Gastroesophageal sphincter (tissue), 4 donors: ENCODE results near the gene C9orf78. TPM values are rescaled to one million over a fixed set of nuclear protein-coding genes. Genes with fewer than 3 reads are reported as not detected.

Experiments
- ATAC-seq: fragments of 150-250 bp; one replicate; pipeline ENCODE4 v1.9.1; 2016; ENCODE audit warnings: mild to moderate bottlenecking, moderate library complexity
- H3K27ac ChIP-seq, 4 donors: fragments of 200-600 bp; sonication (generic) in 3 of 4; 1 replicate in 3 of 4; 2 replicates in 1 of 4; pipeline ENCODE4 v1.5.1; 2016 to 2019
- H3K27me3 ChIP-seq: fragments of 200-600 bp; sonication (generic); one replicate; pipeline ENCODE4 v1.5.1; 2019
- H3K36me3 ChIP-seq, 2 donors: fragments of 200-600 bp; sonication (generic); one replicate each; pipeline ENCODE4 v1.5.1; 2019; ENCODE audit warnings: control low read depth in 1 of 2
- H3K4me1 ChIP-seq, 3 donors: fragments of 200-600 bp; sonication (generic); 1 replicate in 2 of 3; 2 replicates in 1 of 3; pipeline ENCODE4 v1.5.1; 2016 to 2019; ENCODE audit warnings: control low read depth in 2 of 3
- H3K4me3 ChIP-seq, 2 donors: fragments of 200-600 bp; sonication (generic); one replicate each; pipeline ENCODE4 v1.5.1; 2019; ENCODE audit warnings: mild to moderate bottlenecking in 1 of 2, moderate library complexity in 1 of 2
- H3K9me3 ChIP-seq, 3 donors: fragments of 200-600 bp; sonication (generic); one replicate each; pipeline ENCODE4 v1.5.1; 2017 to 2019; ENCODE audit warnings: control low read depth in 2 of 3
- EP300 ChIP-seq: sonication (generic); formaldehyde crosslinking; IDR thresholded peaks from one replicate; pipeline ENCODE4 v1.6.1; 2017; ENCODE audit warnings: antibody characterized with exemption, mild to moderate bottlenecking
- POLR2A ChIP-seq, 2 donors: fragments of 450-650 bp; IDR thresholded peaks; one replicate each; pipeline ENCODE4 v1.6.1; 2017; ENCODE audit warnings: antibody characterized with exemption in 2 of 2, mild to moderate bottlenecking in 2 of 2, moderate library complexity in 1 of 2
- POLR2AphosphoS5 ChIP-seq: sonication (generic); formaldehyde crosslinking; IDR thresholded peaks from one replicate; pipeline ENCODE4 v1.6.1; 2017; ENCODE audit warnings: antibody characterized with exemption
- WGBS, 2 donors: methylation state at CpG; one replicate each; pipeline ENCODE4 v1.1.5; 2018; ENCODE audit warnings: low coverage in 1 of 2; 5-methylcytosine and 5-hydroxymethylcytosine counted together
- total RNA-seq, 4 donors: library from RNA; depleted of rRNA; stranded (reverse); fragments of >200 nt; gene quantifications; one replicate each; pipeline ENCODE4 v1.1.0, GENCODE V29; 2016
- TF ChIP-seq, protein P1 (sequence below), 4 experiments: fragments of 200-600 bp in 2 of 4; fragments of 450-650 bp in 2 of 4; sonication (generic) in 1 of 4; IDR thresholded peaks; one replicate each; pipeline ENCODE4 v1.5.1; 2017 to 2019; ENCODE audit warnings: antibody characterized with exemption in 4 of 4, mild to moderate bottlenecking in 2 of 4, moderate library complexity in 2 of 4

Gene C9orf78
- total RNA-seq, 4 donors from 2014 or later: 59.9 to 113 (median 85.0) TPM

DNA sequence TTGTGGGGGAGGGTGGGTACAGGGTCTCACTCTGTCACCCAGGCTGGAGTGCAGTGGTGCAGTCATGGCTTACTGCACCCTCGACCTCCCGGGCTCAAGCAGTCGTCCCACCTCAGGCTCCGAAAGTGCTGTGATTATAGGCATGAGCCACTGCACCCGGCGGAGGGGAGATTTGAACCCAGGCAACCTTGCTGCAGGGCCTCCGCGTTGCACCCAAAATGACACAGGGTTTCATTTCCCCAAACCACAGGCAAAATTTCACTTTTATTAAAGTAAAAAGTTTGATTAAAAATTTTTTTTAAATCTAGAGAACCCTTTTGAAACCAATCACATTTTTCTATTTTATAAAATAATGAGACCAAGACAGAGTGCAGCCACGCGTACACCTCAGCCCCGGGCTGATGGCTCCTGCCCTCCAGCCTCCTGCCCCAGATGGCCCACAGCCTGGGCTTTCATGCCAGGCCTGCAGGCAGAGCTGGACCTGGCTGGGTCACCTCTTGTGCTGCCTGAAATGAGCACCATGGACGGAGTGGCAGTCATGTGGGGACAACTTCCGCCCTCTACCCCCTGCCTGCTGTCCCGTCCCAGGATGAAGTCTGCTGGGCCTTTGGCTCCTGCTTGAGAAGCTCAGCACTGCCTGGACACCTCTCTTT lies 30.7 kb upstream of the C9orf78 start:
- Histone ChIP-seq H3K36me3 (peaks cover 0 to 97% of the 10 kb centered on the region in 2 donors), H3K27me3 (no peaks in the 10 kb centered on the region), H3K9me3 (no peaks in the 10 kb centered on the region), H3K4me1 (no peaks in the 10 kb centered on the region), H3K4me3 (no peak overlapping the region), H3K27ac (no peak overlapping the region)
- 81 to 92% methylated on average over 2 to 3 of the region's 14 CpGs for WGBS, 2 donors
- no peak for TF ChIP-seq POLR2A (IDR thresholded peaks at IDR 0.05)
- TF ChIP-seq, protein P1, sequence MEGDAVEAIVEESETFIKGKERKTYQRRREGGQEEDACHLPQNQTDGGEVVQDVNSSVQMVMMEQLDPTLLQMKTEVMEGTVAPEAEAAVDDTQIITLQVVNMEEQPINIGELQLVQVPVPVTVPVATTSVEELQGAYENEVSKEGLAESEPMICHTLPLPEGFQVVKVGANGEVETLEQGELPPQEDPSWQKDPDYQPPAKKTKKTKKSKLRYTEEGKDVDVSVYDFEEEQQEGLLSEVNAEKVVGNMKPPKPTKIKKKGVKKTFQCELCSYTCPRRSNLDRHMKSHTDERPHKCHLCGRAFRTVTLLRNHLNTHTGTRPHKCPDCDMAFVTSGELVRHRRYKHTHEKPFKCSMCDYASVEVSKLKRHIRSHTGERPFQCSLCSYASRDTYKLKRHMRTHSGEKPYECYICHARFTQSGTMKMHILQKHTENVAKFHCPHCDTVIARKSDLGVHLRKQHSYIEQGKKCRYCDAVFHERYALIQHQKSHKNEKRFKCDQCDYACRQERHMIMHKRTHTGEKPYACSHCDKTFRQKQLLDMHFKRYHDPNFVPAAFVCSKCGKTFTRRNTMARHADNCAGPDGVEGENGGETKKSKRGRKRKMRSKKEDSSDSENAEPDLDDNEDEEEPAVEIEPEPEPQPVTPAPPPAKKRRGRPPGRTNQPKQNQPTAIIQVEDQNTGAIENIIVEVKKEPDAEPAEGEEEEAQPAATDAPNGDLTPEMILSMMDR (IDR thresholded peaks at IDR 0.05): no peak
- TF ChIP-seq POLR2AphosphoS5: no peak
- no peak for TF ChIP-seq EP300
- ATAC-seq: no peak

DNA sequence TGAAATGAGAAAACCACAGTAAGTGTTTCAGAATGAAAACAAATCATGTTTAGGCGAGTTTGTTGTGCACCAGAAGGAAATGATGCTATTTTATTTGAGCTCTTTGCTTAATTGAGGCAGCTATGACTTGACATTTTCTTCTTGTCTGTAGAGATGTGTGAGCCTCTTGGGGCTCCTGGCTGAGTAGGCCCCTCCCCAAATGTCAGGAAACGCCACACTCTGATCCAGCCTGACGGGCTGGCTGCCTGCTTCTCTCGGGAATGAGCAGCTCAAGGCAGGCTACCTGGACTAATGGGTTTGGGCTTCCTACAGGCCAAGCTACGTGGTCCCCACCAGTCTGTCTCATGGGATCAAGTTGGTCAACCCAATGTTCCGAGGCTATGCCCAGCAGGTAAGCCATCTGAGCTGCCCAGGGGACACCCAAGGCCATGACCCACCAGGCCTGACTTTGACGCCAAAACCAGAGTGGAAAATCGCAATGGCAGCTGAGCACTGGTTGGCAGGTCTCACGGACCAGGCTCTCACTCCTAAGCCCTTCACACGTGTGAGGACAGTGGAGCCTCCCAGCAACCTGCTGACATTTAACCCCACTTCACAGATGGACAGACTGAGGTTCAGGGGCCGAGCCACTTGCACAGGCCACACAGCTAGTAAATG lies 30.0 kb upstream of the C9orf78 start:
- Histone ChIP-seq H3K27ac (no peak overlapping the region), H3K27me3 (no peaks in the 10 kb centered on the region), H3K4me1 (no peaks in the 10 kb centered on the region), H3K4me3 (no peak overlapping the region), H3K9me3 (no peaks in the 10 kb centered on the region), H3K36me3 (peaks cover 0 to 98% of the 10 kb centered on the region in 2 donors)
- 36 to 45% methylated on average over 2 to 4 of the region's 11 CpGs for WGBS, 2 donors
- no peak for ATAC-seq
- TF ChIP-seq, protein P1 (IDR thresholded peaks at IDR 0.05): no peak
- TF ChIP-seq POLR2AphosphoS5 (no peak), POLR2A (IDR thresholded peaks at IDR 0.05) (no peak), EP300 (no peak)

DNA sequence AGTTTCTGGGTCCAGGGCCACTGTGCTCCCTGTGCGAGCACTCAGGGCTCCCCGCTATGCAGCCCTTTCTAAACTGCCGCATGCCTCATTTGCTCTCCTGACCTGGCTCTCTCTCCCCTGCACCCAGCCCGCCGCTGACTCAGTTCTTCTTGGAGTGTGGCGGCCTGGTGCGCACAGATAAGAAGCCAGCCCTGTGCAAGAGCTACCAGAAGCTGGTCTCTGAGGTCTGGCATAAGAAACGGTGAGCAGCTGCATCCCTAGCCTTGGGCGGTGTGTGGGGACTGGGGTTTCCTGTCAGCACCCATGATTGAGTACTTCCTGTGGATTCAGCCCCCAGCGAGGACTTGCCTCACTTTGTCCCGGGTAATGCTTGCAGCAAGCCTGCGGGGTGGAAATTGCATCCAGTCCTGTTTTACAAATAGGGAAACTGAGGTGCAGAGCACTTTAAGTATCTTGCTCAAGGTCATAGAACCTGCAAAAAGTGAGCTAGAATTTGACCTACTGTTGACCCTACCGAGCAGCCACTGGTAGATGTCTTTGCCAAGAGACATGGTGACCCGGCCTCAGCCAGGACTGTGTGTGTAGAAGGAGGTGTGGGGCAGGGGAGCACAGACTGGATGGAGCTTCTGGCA lies 28.1 kb upstream of the C9orf78 start:
- no peak overlapping the region for H3K4me3 ChIP-seq
- WGBS, 2 donors: 58 to 83% methylated on average over 3 to 8 of the region's 14 CpGs
- H3K9me3 ChIP-seq: no peaks in the 10 kb centered on the region
- no peak for ATAC-seq
- no peak overlapping the region for H3K27ac ChIP-seq
- H3K4me1 ChIP-seq: no peaks in the 10 kb centered on the region
- peaks cover 0 to 97% of the 10 kb centered on the region in 2 donors for H3K36me3 ChIP-seq
- no peaks in the 10 kb centered on the region for H3K27me3 ChIP-seq
- TF ChIP-seq, protein P1 (IDR thresholded peaks at IDR 0.05): no peak
- TF ChIP-seq EP300 (no peak), POLR2A (IDR thresholded peaks at IDR 0.05) (no peak), POLR2AphosphoS5 (no peak)

- H3K27ac ChIP-seq: no peak overlapping the region
- H3K4me1 ChIP-seq: no peaks in the 10 kb centered on the region
- H3K36me3 ChIP-seq: peaks cover 0 to 97% of the 10 kb centered on the region in 2 donors
- ATAC-seq: no peak
- no peak overlapping the region for H3K4me3 ChIP-seq
- 83% methylated on average over 2 of the region's 12 CpGs; no CpG with 5 or more reads in 1 of the 2 donors for WGBS, 2 donors
- no peaks in the 10 kb centered on the region for H3K27me3 ChIP-seq
- TF ChIP-seq POLR2A (IDR thresholded peaks at IDR 0.05) (no peak), POLR2AphosphoS5 (no peak), EP300 (no peak)
- TF ChIP-seq, protein P1 (IDR thresholded peaks at IDR 0.05): no peak
- H3K9me3 ChIP-seq: no peaks in the 10 kb centered on the region
Measured at GRCh38 chr9:129861447-129861827, 26.4 kb upstream of the C9orf78 start.
